Caco-2 (cell line): ENCODE measurements around the gene RMRP. TPM values are rescaled to one million over a fixed set of nuclear protein-coding genes. Genes with fewer than 3 reads are reported as not detected.
A peak's percentile ranks its signal among the peaks of the same experiment; 100 is the strongest.

Source experiments
- BruUV-seq: library from RNA; stranded (reverse); fragments of 400-500 nt; replicated peaks from 2 replicates; lab custom pipeline; 2021; lab: Mats Ljungman, UMichigan
- CTCF ChIA-PET: fragments of 300-600 bp; sonication (Branson Sonifier 250); formaldehyde crosslinking; loops from one replicate; lab custom pipeline; 2022; ENCODE audit warnings: antibody characterized with exemption; lab: Charles Lee
- POLR2A ChIA-PET: fragments of 300-600 bp; sonication (Branson Sonifier 250); formaldehyde crosslinking; loops from one replicate; lab custom pipeline; 2022; ENCODE audit warnings: antibody characterized with exemption; lab: Charles Lee
- DNase-seq, 2 experiments: peaks; one replicate each; pipeline versions ENCODE4 v3.0.0 to v3.0.0-alpha.2; 2020 to 2022
- H3K27me3 ChIP-seq: replicated peaks from 2 replicates; pipeline ENCODE4 v1.6.0; 2011; ENCODE audit warnings: low read length; ENCODE audit not compliant: control insufficient read depth, insufficient read depth
- H3K36me3 ChIP-seq: 2 replicates; pipeline ENCODE4 v1.5.1; 2011; ENCODE audit warnings: low read length; ENCODE audit not compliant: control insufficient read depth, insufficient read depth
- H3K4me1 ChIP-seq: fragments of 250-450 bp; sonication (Bioruptor Pico); 2 replicates; pipeline ENCODE4 v1.5.1; 2020; ENCODE audit warnings: mild to moderate bottlenecking
- H3K4me3 ChIP-seq: 2 replicates; pipeline ENCODE4 v1.5.1; 2011; ENCODE audit warnings: low read depth, mild to moderate bottlenecking, control low read depth, low read length
- H3K9me3 ChIP-seq: fragments of 250-450 bp; sonication (Bioruptor Pico); 2 replicates; pipeline ENCODE4 v1.5.1; 2020; ENCODE audit warnings: mild to moderate bottlenecking, moderate library complexity
- H3K27ac Mint-ChIP-seq: one replicate; pipeline ENCODE4 v1.8.0; 2022; ENCODE audit warnings: mixed read lengths; ENCODE audit not compliant: unreplicated experiment
- H3K27me3 Mint-ChIP-seq: one replicate; pipeline ENCODE4 v1.8.0; 2022; ENCODE audit warnings: mixed read lengths; ENCODE audit not compliant: insufficient read depth, unreplicated experiment
- H3K36me3 Mint-ChIP-seq: one replicate; pipeline ENCODE4 v1.8.0; 2022; ENCODE audit warnings: mild to moderate bottlenecking, mixed read lengths; ENCODE audit not compliant: insufficient read depth, unreplicated experiment
- H3K4me1 Mint-ChIP-seq: one replicate; pipeline ENCODE4 v1.8.0; 2022; ENCODE audit warnings: low read depth, mixed read lengths; ENCODE audit not compliant: unreplicated experiment
- H3K4me3 Mint-ChIP-seq: one replicate; pipeline ENCODE4 v1.8.0; 2022; ENCODE audit warnings: mild to moderate bottlenecking, moderate library complexity, mixed read lengths; ENCODE audit not compliant: unreplicated experiment
- H3K9me3 Mint-ChIP-seq: one replicate; pipeline ENCODE4 v1.8.0; 2022; ENCODE audit warnings: mixed read lengths; ENCODE audit not compliant: unreplicated experiment
- intact Hi-C: fragments of 100-400 bp; cut with micrococcal nuclease; formaldehyde crosslinking; loops from one replicate; pipeline ENCODE4 v1.10.0; 2022; ENCODE audit not compliant: unreplicated experiment
- total RNA-seq: library from RNA; stranded (reverse); gene quantifications from 2 replicates; pipeline ENCODE4 v1.2.3, GENCODE V29; 2022
- TF ChIP-seq, protein P1 (sequence below), 2 experiments: fragments of 200-600 bp in 1 of 2; IDR thresholded peaks; 1 replicate in 1 of 2; 2 replicates in 1 of 2; pipeline versions ENCODE4 v1.5.1 to v1.8.0; 2011 to 2022; ENCODE audit warnings: antibody characterized with exemption in 1 of 2, control low read depth in 1 of 2, inconsistent platforms in 1 of 2, low read depth in 1 of 2, low read length in 1 of 2, mild to moderate bottlenecking in 1 of 2, moderate library complexity in 1 of 2; ENCODE audit not compliant: insufficient read depth in 1 of 2, severe bottlenecking in 1 of 2, unreplicated experiment in 1 of 2

Gene RMRP
- total RNA-seq, 1 experiment from 2014 or later, result 10,161 TPM

DNA sequence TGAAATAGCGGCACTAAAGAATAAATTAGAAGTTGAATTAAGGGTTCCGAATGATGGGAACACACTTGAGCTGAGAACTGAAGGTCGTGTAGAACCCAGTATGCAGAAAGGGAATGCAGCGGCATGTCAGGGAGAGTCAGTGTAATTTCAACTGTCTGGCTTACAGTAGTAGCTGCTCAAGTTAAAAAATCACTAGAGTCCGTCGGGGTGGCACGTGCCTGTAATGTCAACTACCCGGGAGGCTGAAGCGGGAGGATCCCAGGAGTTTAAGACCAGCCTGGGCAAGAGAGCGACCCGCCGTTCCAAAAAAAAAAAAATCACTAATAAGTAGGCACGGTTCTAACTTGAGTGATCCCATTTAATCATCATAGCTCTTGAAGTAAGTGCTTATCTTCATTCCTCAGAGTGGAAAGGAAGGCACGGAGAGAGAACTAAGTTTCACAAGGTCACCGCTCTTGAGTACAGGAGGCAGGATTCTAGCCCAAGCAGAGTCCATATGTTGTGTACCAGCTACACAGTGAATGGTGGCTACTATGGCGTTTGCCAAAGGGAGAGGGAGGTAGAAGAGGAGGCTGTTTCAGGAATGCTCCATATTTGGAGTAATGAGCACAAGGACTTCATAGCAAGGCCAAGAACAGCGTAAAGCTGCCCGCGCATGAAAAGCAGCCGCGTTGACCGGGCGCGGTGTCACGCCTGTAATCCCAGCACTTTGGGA lies 831 bp downstream of the RMRP start:
- Histone ChIP-seq H3K36me3 (no peaks in the 10 kb centered on the region), H3K4me1 (peaks cover 10% of the 10 kb centered on the region; the same call in 1 of the 2 replicates), H3K9me3 (no peaks in the 10 kb centered on the region), H3K4me3 (peak overlapping the region; percentile 50), H3K27me3 (no peaks in the 10 kb centered on the region)
- TF ChIP-seq, protein P1, sequence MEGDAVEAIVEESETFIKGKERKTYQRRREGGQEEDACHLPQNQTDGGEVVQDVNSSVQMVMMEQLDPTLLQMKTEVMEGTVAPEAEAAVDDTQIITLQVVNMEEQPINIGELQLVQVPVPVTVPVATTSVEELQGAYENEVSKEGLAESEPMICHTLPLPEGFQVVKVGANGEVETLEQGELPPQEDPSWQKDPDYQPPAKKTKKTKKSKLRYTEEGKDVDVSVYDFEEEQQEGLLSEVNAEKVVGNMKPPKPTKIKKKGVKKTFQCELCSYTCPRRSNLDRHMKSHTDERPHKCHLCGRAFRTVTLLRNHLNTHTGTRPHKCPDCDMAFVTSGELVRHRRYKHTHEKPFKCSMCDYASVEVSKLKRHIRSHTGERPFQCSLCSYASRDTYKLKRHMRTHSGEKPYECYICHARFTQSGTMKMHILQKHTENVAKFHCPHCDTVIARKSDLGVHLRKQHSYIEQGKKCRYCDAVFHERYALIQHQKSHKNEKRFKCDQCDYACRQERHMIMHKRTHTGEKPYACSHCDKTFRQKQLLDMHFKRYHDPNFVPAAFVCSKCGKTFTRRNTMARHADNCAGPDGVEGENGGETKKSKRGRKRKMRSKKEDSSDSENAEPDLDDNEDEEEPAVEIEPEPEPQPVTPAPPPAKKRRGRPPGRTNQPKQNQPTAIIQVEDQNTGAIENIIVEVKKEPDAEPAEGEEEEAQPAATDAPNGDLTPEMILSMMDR (IDR thresholded peaks at IDR 0.05; ENCODE audit: insufficient read depth in 1 of 2, low read depth in 1 of 2, low read length in 1 of 2, severe bottlenecking in 1 of 2, unreplicated experiment in 1 of 2), result no peak
- Mint-ChIP-seq H3K9me3 (no peaks in the 10 kb centered on the region), H3K4me3 (peak overlapping the region; percentile 76), H3K4me1 (peaks cover 8% of the 10 kb centered on the region), H3K36me3 (peaks cover 42% of the 10 kb centered on the region), H3K27ac (peak overlapping the region; percentile 82), H3K27me3 (peaks cover 3% of the 10 kb centered on the region)
- no TSS peak for BruUV-seq
- DNase-seq, result no peak
- CTCF ChIA-PET, result interaction anchor here (0.6 to 2.9 kb wide), 7 partner anchors 10 to 75 kb away, joined by 3 to 31 read pairs (median 6); partner anchors contain the start of genes CREB3 and TLN1
- intact Hi-C loops, result loop anchor here (1.0 to 5.0 kb wide), 3 partner anchors 11 to 75 kb away; partner anchors contain the start of genes CREB3 and TLN1
- POLR2A ChIA-PET, result interaction anchor here (0.5 to 2.3 kb wide), 10 partner anchors 10 to 533 kb away, joined by 3 to 35 read pairs (median 9); partner anchors contain the start of genes CREB3, GBA2, RGP1 and TLN1

- BruUV-seq, result no TSS peak
- Histone ChIP-seq H3K4me1 (peaks cover 10% of the 10 kb centered on the region; the same call in 1 of the 2 replicates), H3K4me3 (no peak overlapping the region), H3K27me3 (no peaks in the 10 kb centered on the region), H3K9me3 (no peaks in the 10 kb centered on the region), H3K36me3 (no peaks in the 10 kb centered on the region)
- peaks cover 8% of the 10 kb centered on the region for H3K4me1 Mint-ChIP-seq
- CTCF ChIA-PET, result interaction anchor here (0.6 to 2.9 kb wide), 4 partner anchors 10 to 76 kb away, joined by 3 to 31 read pairs (median 10); partner anchors contain the start of genes CREB3 and TLN1
- peaks cover 39% of the 10 kb centered on the region for H3K36me3 Mint-ChIP-seq
- H3K27ac Mint-ChIP-seq, result peak overlapping the region; percentile 82
- no peaks in the 10 kb centered on the region for H3K9me3 Mint-ChIP-seq
- peak overlapping the region; percentile 76 for H3K4me3 Mint-ChIP-seq
- intact Hi-C loops, result loop anchor here (5.0 kb wide), 1 partner anchor 36 kb away; no protein-coding TSS in a partner anchor
- TF ChIP-seq, protein P1 (IDR thresholded peaks at IDR 0.05; ENCODE audit: insufficient read depth in 1 of 2, low read depth in 1 of 2, low read length in 1 of 2, severe bottlenecking in 1 of 2, unreplicated experiment in 1 of 2), result no peak
- POLR2A ChIA-PET, result interaction anchor here (1.6 to 2.3 kb wide), 5 partner anchors 10 to 92 kb away, joined by 8 to 35 read pairs (median 31); partner anchors contain the start of genes CREB3, GBA2, RGP1 and TLN1
- no peak for DNase-seq
- H3K27me3 Mint-ChIP-seq, result peaks cover 3% of the 10 kb centered on the region
These were observed 1.5 kb downstream of the RMRP start for GRCh38 chr9:35656348-35656747.

DNA sequence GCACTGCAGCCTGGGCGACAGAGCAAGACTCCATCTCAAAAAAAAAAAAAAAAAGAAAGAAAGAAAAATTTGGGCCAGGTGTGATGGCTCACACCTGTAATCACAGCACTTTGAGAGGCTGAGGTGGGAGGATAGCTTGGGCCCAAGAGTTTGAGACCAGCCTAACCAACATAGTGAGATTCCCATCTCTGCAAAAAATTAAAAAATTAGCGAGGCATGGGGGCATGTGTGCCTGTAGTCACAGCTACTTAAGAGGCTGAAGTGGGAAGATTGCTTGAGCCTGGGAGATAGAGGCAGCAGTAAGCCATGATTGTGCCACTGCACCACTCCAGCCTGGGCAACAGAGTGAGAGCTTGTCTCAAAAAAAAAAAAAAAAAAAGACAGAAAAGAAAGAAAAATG lies 4.2 kb downstream of the RMRP start:
- no peaks in the 10 kb centered on the region for H3K36me3 ChIP-seq
- TF ChIP-seq, protein P1 (IDR thresholded peaks at IDR 0.05; ENCODE audit: insufficient read depth in 1 of 2, low read depth in 1 of 2, low read length in 1 of 2, severe bottlenecking in 1 of 2, unreplicated experiment in 1 of 2), result no peak
- Mint-ChIP-seq H3K4me1 (no peaks in the 10 kb centered on the region), H3K27ac (no peak overlapping the region), H3K9me3 (no peaks in the 10 kb centered on the region), H3K27me3 (peaks cover 3% of the 10 kb centered on the region), H3K36me3 (peaks cover 15% of the 10 kb centered on the region), H3K4me3 (no peak overlapping the region)
- ChIA-PET CTCF (interaction anchor here (0.7 kb wide), 1 partner anchor 161 kb away, joined by 3 read pairs; no protein-coding TSS in a partner anchor), POLR2A (no interaction called here)
- no TSS peak for BruUV-seq
- H3K4me3 ChIP-seq, result no peak overlapping the region
- intact Hi-C loops, result no loop called here
- no peaks in the 10 kb centered on the region for H3K9me3 ChIP-seq
- peaks cover 10% of the 10 kb centered on the region; the same call in 1 of the 2 replicates for H3K4me1 ChIP-seq
- no peaks in the 10 kb centered on the region for H3K27me3 ChIP-seq
- DNase-seq, result no peak
